K562 (cell line): ENCODE data around the gene PPIA. TPM values are rescaled to one million over a fixed set of nuclear protein-coding genes. Genes with fewer than 3 reads are reported as not detected.

ENCODE experiments used
- ARID1B ChIP-seq: fragments of 450-650 bp; IDR thresholded peaks from 2 replicates; pipeline ENCODE4 v1.6.1; 2016; ENCODE audit warnings: antibody characterized with exemption, mild to moderate bottlenecking, inconsistent platforms
- ARNT ChIP-seq, 2 experiments: fragments of 450-650 bp; IDR thresholded peaks; 2 replicates each; pipeline ENCODE4 v1.6.1; 2016; ENCODE audit warnings: mild to moderate bottlenecking in 1 of 2
- BDP1 ChIP-seq: IDR thresholded peaks from 3 replicates; pipeline ENCODE4 v1.6.1; 2011; ENCODE audit not compliant: insufficient read length, insufficient read depth
- BHLHE40 ChIP-seq: IDR thresholded peaks from 2 replicates; pipeline ENCODE4 v1.6.1; 2011; ENCODE audit warnings: low read length, improper control_type of control experiment
- DACH1 ChIP-seq: fragments of 450-650 bp; IDR thresholded peaks from 2 replicates; pipeline ENCODE4 v1.6.1; 2018; ENCODE audit not compliant: partially characterized antibody
- DIDO1 ChIP-seq: fragments of 450-650 bp; IDR thresholded peaks from 2 replicates; pipeline ENCODE4 v1.6.1; 2016; ENCODE audit warnings: low read depth, missing biosample characterization, missing genetic modification characterization
- FOXJ2 ChIP-seq: fragments of 200-800 bp; sonication (Bioruptor generic); IDR thresholded peaks from 2 replicates; pipeline ENCODE4 v1.6.1; 2016; ENCODE audit warnings: missing genetic modification characterization, missing compliant biosample characterization
- HMGN3 ChIP-seq: IDR thresholded peaks from 2 replicates; pipeline ENCODE4 v1.6.1; 2011; ENCODE audit warnings: borderline replicate concordance, low read depth, mild to moderate bottlenecking, mixed read lengths, low read length; ENCODE audit not compliant: insufficient read length; ENCODE audit errors: extremely low read depth
- IFI16 ChIP-seq: fragments of 250-450 bp; sonication (Bioruptor Pico); IDR thresholded peaks from 2 replicates; pipeline ENCODE4 v2.1.2; 2022; ENCODE audit warnings: mild to moderate bottlenecking, inconsistent platforms
- KDM5B ChIP-seq: fragments of 200-600 bp; sonication (generic); IDR thresholded peaks from 2 replicates; pipeline ENCODE4 v1.6.1; 2012; ENCODE audit warnings: low read depth, mild to moderate bottlenecking, moderate library complexity, low read length, control low read depth, inconsistent platforms; ENCODE audit not compliant: insufficient replicate concordance
- L3MBTL2 ChIP-seq: fragments of 450-650 bp; IDR thresholded peaks from 2 replicates; pipeline ENCODE4 v1.6.1; 2016; ENCODE audit warnings: mild to moderate bottlenecking, moderate library complexity
- MTA1 ChIP-seq: fragments of 450-650 bp; IDR thresholded peaks from 2 replicates; pipeline ENCODE4 v1.6.1; 2017; ENCODE audit warnings: borderline replicate concordance
- NCOA1 ChIP-seq: fragments of 450-650 bp; IDR thresholded peaks from 2 replicates; pipeline ENCODE4 v1.6.1; 2016; ENCODE audit warnings: low read depth
- NONO ChIP-seq, 2 experiments: fragments of 200-400 bp in 1 of 2; fragments of 450-650 bp in 1 of 2; formaldehyde crosslinking in 1 of 2; IDR thresholded peaks; 2 replicates each; pipeline ENCODE4 v1.6.1; 2017; ENCODE audit warnings: low read depth in 2 of 2, mild to moderate bottlenecking in 2 of 2, moderate library complexity in 2 of 2, low read length in 1 of 2
- NUFIP1 ChIP-seq: fragments of 450-650 bp; IDR thresholded peaks from 2 replicates; pipeline ENCODE4 v1.6.1; 2018; ENCODE audit not compliant: partially characterized antibody
- PHF21A ChIP-seq: fragments of 450-650 bp; IDR thresholded peaks from 2 replicates; pipeline ENCODE4 v1.6.1; 2017; ENCODE audit warnings: low read depth, borderline replicate concordance
- TCF7 ChIP-seq: sonication (generic); IDR thresholded peaks from 2 replicates; pipeline ENCODE4 v1.6.1; 2016; ENCODE audit warnings: antibody characterized with exemption, borderline replicate concordance
- THRAP3 ChIP-seq: fragments of 450-650 bp; IDR thresholded peaks from 2 replicates; pipeline ENCODE4 v1.6.1; 2016; ENCODE audit warnings: mild to moderate bottlenecking, inconsistent platforms, borderline replicate concordance
- ZKSCAN8 ChIP-seq: fragments of 200-800 bp; sonication (Bioruptor generic); IDR thresholded peaks from 2 replicates; pipeline ENCODE4 v1.6.1; 2016; ENCODE audit warnings: missing genetic modification characterization, missing compliant biosample characterization
- ZNF124 ChIP-seq: sonication (generic); formaldehyde crosslinking; IDR thresholded peaks from 2 replicates; pipeline ENCODE4 v1.8.1; 2022; ENCODE audit warnings: missing genetic modification reagents
- ZNF57 ChIP-seq: fragments of 450-650 bp; formaldehyde crosslinking; IDR thresholded peaks from 2 replicates; pipeline ENCODE4 v1.4.0; 2020; ENCODE audit warnings: mild to moderate bottlenecking, moderate library complexity
- ZNF77 ChIP-seq: fragments of 250-450 bp; sonication (Bioruptor Pico); IDR thresholded peaks from 2 replicates; pipeline ENCODE4 v1.5.0; 2020
- polyA plus RNA-seq, 8 experiments: library from polyadenylated mRNA; depleted of rRNA in 4 of 8; stranded (reverse) in 5 of 8; unstranded in 3 of 8; fragments of >200 nt; fragmentation: Nextera tagmentation in 2 of 8; fragmentation: Illumina TruSeq in 1 of 8; extraction: Ambion mirVana in 2 of 8; extraction: Trizol in 1 of 8; gene quantifications; 2 replicates each; pipeline versions ENCODE4 v1.2.1 to v1.2.3, GENCODE V29; 2011 to 2014; ENCODE audit warnings: inconsistent platforms in 1 of 8, missing spikeins in 1 of 8
- total RNA-seq, 7 experiments: library from RNA; depleted of rRNA in 6 of 7; stranded (reverse); fragments of >200 nt in 6 of 7; fragmentation: Illumina TruSeq in 2 of 7; extraction: Trizol in 2 of 7; gene quantifications; 2 replicates each; pipeline versions ENCODE4 v1.2.1 to v1.2.3, GENCODE V29; 2011 to 2021; ENCODE audit warnings: low replicate concordance in 1 of 7
- TF ChIP-seq, protein P1 (sequence below): fragments of 250-450 bp; sonication (Bioruptor Pico); IDR thresholded peaks from 2 replicates; pipeline ENCODE4 v1.5.0; 2020; ENCODE audit warnings: mild to moderate bottlenecking
- TF ChIP-seq, protein P2 (sequence below): IDR thresholded peaks from 2 replicates; pipeline ENCODE4 v1.6.1; 2014; ENCODE audit warnings: antibody characterized with exemption
- TF ChIP-seq, protein P3 (sequence below): fragments of 250-450 bp; sonication (Bioruptor Pico); IDR thresholded peaks from 2 replicates; pipeline ENCODE4 v1.8.0; 2021; ENCODE audit warnings: mild to moderate bottlenecking, moderate library complexity
- TF ChIP-seq, protein P4 (sequence below): sonication (generic); formaldehyde crosslinking; IDR thresholded peaks from 2 replicates; pipeline ENCODE4 v1.8.1; 2023; ENCODE audit warnings: mild to moderate bottlenecking, missing genetic modification reagents, moderate library complexity

The PPIA gene
- total and polyA plus RNA-seq, 9 of the 15 experiments (the other 6 are each of a cell fraction or from before 2014, with no cell fraction given), result 2,583 to 7,504 (median 3,973) TPM

DNA sequence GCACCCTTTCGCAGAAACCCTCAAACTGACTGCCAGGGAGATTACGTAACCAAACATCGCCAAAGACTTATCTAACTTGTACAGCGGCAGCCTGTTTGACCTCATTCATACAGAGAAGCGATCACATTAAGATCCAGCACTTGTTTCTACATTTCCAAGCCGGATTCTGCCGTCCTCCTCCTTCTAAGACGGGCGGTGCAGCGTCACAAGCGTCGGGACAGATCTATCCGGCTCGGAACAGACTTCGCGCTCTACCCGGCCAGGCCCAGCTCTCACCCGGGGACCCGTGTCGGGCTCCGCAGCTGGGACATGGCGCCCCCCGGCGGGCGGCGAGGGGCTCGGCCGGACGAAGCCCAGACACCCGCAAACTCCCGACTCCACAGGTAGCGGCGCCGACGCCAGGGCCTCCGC, 51.0 kb downstream of the PPIA start (continued):
- peak; percentile 74 for TF ChIP-seq HMGN3
- TF ChIP-seq, protein P1, sequence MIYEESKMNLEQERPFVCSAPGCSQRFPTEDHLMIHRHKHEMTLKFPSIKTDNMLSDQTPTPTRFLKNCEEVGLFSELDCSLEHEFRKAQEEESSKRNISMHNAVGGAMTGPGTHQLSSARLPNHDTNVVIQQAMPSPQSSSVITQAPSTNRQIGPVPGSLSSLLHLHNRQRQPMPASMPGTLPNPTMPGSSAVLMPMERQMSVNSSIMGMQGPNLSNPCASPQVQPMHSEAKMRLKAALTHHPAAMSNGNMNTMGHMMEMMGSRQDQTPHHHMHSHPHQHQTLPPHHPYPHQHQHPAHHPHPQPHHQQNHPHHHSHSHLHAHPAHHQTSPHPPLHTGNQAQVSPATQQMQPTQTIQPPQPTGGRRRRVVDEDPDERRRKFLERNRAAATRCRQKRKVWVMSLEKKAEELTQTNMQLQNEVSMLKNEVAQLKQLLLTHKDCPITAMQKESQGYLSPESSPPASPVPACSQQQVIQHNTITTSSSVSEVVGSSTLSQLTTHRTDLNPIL (CRISPR knock-in tag), result no peak
- no peak for TF ChIP-seq ZNF57 (CRISPR knock-in tag)
- peak; percentile 81 for TF ChIP-seq MTA1
- TF ChIP-seq IFI16 (CRISPR knock-in tag), result no peak
- peak; percentile 51; the same call in 1 of the 2 replicates for TF ChIP-seq L3MBTL2
- no peak for TF ChIP-seq BDP1
- TF ChIP-seq, protein P2, sequence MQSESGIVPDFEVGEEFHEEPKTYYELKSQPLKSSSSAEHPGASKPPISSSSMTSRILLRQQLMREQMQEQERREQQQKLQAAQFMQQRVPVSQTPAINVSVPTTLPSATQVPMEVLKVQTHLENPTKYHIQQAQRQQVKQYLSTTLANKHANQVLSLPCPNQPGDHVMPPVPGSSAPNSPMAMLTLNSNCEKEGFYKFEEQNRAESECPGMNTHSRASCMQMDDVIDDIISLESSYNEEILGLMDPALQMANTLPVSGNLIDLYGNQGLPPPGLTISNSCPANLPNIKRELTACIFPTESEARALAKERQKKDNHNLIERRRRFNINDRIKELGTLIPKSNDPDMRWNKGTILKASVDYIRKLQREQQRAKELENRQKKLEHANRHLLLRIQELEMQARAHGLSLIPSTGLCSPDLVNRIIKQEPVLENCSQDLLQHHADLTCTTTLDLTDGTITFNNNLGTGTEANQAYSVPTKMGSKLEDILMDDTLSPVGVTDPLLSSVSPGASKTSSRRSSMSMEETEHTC, result no peak
- TF ChIP-seq NUFIP1, result peak; percentile 59
- TF ChIP-seq BHLHE40, result peak; percentile 6; the same call in 1 of the 2 replicates
- no peak for TF ChIP-seq ZNF124 (CRISPR knock-in tag)
- peak in 1 of 2 experiments; percentile 92; a peak in 1 of 4 replicates for TF ChIP-seq ARNT (IDR thresholded peaks at IDR 0.05)
- peak in 1 of 2 experiments; percentile 66; a peak in 1 of 4 replicates for TF ChIP-seq NONO (IDR thresholded peaks at IDR 0.05; ENCODE audit: low read depth in 2 of 2, low read length in 1 of 2)
- TF ChIP-seq, protein P3, sequence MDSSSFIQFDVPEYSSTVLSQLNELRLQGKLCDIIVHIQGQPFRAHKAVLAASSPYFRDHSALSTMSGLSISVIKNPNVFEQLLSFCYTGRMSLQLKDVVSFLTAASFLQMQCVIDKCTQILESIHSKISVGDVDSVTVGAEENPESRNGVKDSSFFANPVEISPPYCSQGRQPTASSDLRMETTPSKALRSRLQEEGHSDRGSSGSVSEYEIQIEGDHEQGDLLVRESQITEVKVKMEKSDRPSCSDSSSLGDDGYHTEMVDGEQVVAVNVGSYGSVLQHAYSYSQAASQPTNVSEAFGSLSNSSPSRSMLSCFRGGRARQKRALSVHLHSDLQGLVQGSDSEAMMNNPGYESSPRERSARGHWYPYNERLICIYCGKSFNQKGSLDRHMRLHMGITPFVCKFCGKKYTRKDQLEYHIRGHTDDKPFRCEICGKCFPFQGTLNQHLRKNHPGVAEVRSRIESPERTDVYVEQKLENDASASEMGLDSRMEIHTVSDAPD, result no peak
- TF ChIP-seq TCF7, result 0 out of 2 replicates have a peak, but pooled peaks have one; percentile 36
- TF ChIP-seq PHF21A, result no peak
- peak; percentile 23; the same call in 1 of the 2 replicates for TF ChIP-seq FOXJ2 (tag)
- peak; percentile 93 for TF ChIP-seq ARID1B
- TF ChIP-seq DACH1, result peak; percentile 50
- TF ChIP-seq KDM5B, result peak; percentile 15
- no peak for TF ChIP-seq ZKSCAN8
- TF ChIP-seq, protein P4, sequence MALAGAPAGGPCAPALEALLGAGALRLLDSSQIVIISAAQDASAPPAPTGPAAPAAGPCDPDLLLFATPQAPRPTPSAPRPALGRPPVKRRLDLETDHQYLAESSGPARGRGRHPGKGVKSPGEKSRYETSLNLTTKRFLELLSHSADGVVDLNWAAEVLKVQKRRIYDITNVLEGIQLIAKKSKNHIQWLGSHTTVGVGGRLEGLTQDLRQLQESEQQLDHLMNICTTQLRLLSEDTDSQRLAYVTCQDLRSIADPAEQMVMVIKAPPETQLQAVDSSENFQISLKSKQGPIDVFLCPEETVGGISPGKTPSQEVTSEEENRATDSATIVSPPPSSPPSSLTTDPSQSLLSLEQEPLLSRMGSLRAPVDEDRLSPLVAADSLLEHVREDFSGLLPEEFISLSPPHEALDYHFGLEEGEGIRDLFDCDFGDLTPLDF (CRISPR knock-in tag), result 0 out of 2 replicates have a peak, but pooled peaks have one; percentile 12
- TF ChIP-seq NCOA1, result peak; percentile 88
- TF ChIP-seq THRAP3, result no peak
- TF ChIP-seq ZNF77 (CRISPR knock-in tag), result no peak
- 0 out of 2 replicates have a peak, but pooled peaks have one; percentile 28 for TF ChIP-seq DIDO1
